GM21576 (cell line): ENCODE results near the gene FALEC.

Experiments used
- ATAC-seq: cut with Tn5 transposase; IDR thresholded peaks from one replicate; pipeline ENCODE4 v1.9.1; 2021; ENCODE audit warnings: mild to moderate bottlenecking, moderate library complexity; ENCODE audit not compliant: unreplicated experiment

The FALEC gene

GRCh38 chr1:150511985-150512660 is 3.4 kb upstream of the FALEC start:
- ATAC-seq, result no peak

- no peak for ATAC-seq
Measured at GRCh38 chr1:150512846-150513245, 2.7 kb upstream of the FALEC start.

GRCh38 chr1:150513351-150513791 is 2.2 kb upstream of the FALEC start:
- ATAC-seq, result no peak

GRCh38 chr1:150514260-150514659 is 1.3 kb upstream of the FALEC start:
- no peak for ATAC-seq

GRCh38 chr1:150514913-150515327 is 632 bp upstream of the FALEC start:
- no peak for ATAC-seq

GRCh38 chr1:150516050-150516591 is 569 bp downstream of the FALEC start:
- ATAC-seq, result no peak

- ATAC-seq, result no peak
Measured at GRCh38 chr1:150516616-150517015, 1.1 kb downstream of the FALEC start.

GRCh38 chr1:150521196-150521968 is 5.8 kb downstream of the FALEC start:
- ATAC-seq, result no peak

- ATAC-seq, result no peak
Measured at GRCh38 chr1:150525348-150525747, 9.8 kb downstream of the FALEC start.

GRCh38 chr1:150528196-150528595 is 12.6 kb downstream of the FALEC start:
- ATAC-seq, result no peak

- ATAC-seq, result no peak
Measured at GRCh38 chr1:150529017-150529416, 13.5 kb downstream of the FALEC start.

- ATAC-seq, result no peak
Measured at GRCh38 chr1:150530491-150531159, 15.1 kb downstream of the FALEC start.

- ATAC-seq, result no peak
Measured at GRCh38 chr1:150532860-150533259, 17.3 kb downstream of the FALEC start.

- no peak for ATAC-seq
Measured at GRCh38 chr1:150534002-150534401, 18.4 kb downstream of the FALEC start.

GRCh38 chr1:150535511-150536287 is 20.1 kb downstream of the FALEC start:
- no peak for ATAC-seq

- ATAC-seq, result no peak
Measured at GRCh38 chr1:150536836-150537731, 21.5 kb downstream of the FALEC start.

- ATAC-seq, result no peak
Measured at GRCh38 chr1:150537732-150538684, 22.5 kb downstream of the FALEC start.

- no peak for ATAC-seq
Measured at GRCh38 chr1:150543500-150544143, 28.1 kb downstream of the FALEC start.
